Activated CD4-positive, alpha-beta T cell treated with anti-CD3 and anti-CD28 coated beads, Interleukin-2, amount 50 U/mL, for 1 hour (primary cell): Measurements from ENCODE around the gene ENDOD1.
A peak's percentile ranks its signal among the peaks of the same experiment; 100 is the strongest.
"Not testable (repeated sequence)": the region's sequence is repeated elsewhere in the genome, so short reads cannot be mapped to it uniquely, and the experiment has no call there.

Experiments
- DNase-seq: peaks from one replicate; pipeline ENCODE4 v3.0.0-alpha.2; 2020

ENDOD1 gene

GRCh38 chr11:95089620-95090542 lies at the start of gene ENDOD1:
Gene ENDOD1 (plus strand): TSS chr11:95089846. CDS start chr11:95089928, 82 bp downstream.
- DNase-seq = peak; percentile 84

GRCh38 chr11:95042239-95042638 lies 47.4 kb upstream of the ENDOD1 start:
- no peak for DNase-seq

GRCh38 chr11:95042906-95043305 lies 46.7 kb upstream of the ENDOD1 start:
- no peak for DNase-seq

- no peak for DNase-seq
Observed at GRCh38 chr11:95044010-95044409, 45.6 kb upstream of the ENDOD1 start.

DNA sequence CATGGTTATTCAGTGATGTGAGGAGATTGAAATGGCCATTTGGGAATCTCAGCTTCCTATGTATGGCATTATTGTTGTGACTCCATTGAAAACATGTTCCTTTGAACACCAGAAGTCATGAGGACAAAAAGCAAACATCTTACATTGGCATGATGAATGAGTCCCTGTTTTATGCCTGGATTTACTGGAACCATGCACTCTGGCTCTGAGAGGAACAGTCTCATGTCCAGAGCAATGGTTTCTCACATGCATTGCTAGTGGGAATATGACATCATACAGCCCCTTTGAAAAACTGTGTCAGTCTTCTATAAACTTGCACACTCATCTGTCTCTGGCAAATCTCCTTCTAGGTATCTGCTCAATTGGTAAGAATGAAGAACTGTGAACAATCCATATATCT lies 43.8 kb upstream of the ENDOD1 start:
- DNase-seq = no peak

DNA sequence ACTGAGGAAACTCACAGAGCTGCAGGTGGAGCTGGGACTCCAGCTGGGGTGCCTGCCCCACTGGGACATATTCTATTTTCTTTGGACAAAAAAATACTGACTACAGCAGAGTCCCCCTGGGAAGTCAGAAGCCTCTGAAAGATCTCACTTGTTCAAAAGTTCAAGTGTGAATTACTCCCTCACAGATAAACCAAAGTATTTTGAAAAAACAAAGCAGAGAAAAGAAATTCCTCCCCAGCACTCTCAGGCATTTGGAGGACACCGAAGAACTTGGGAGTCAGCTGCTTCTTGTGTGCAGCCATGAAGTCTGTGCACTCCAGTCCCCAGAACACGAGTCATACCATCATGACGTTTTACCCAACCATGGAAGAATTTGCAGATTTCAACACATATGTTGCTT lies 40.5 kb upstream of the ENDOD1 start, which contains the start of gene KDM4F:
KDM4F (plus strand) TSS at position 301 of the 400 bp plus-strand sequence.
- DNase-seq = not testable (repeated sequence)

GRCh38 chr11:95050595-95051202 lies 38.9 kb upstream of the ENDOD1 start:
- DNase-seq = no peak

DNA sequence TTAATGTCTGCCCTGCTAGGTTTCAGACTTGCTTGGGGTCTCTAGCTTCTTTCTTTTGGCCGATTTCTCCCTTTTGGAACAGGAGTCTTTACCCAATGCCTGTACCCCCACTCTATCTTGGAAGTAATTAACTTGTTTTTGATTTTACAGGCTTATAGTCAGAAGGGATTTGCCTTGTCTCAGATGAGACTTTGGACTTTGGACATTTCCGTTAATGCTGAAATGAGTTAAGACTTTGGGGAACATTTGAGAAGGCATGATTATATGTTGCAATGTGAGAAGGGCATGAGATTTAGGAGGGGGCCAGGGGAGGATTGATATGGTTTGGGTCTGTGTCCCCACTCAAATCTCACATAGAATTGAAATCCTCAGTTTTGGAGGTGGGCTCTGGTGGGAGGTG lies 35.3 kb upstream of the ENDOD1 start:
- no peak for DNase-seq

DNA sequence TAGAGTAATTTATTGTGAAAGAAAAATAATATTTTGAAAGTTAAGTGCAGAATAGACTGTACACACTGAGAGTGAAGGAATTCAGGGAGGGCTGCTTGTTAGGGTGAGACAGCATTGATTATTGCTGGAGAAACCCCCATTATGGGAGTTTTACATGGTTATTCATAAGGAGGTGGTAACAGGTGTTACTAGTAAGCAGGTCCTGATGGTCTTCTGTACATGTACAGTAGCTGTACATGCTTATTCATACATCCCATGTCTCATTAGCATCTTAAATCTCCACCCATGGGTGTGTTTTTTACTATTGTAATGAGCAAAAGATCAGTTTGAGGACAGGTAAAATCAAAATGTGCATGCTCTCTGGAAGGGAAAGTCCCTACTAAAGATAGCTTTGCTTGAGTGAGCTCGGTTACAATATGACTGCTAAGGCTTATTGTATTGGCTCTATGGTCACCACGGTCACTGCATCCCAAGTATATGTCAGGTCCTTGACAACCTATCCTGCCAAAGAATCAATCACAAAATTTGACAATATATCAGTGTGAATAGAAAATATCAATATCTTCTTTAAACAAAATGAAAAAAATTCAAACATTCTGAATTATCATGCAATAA lies 34.3 kb upstream of the ENDOD1 start:
- no peak for DNase-seq

DNA sequence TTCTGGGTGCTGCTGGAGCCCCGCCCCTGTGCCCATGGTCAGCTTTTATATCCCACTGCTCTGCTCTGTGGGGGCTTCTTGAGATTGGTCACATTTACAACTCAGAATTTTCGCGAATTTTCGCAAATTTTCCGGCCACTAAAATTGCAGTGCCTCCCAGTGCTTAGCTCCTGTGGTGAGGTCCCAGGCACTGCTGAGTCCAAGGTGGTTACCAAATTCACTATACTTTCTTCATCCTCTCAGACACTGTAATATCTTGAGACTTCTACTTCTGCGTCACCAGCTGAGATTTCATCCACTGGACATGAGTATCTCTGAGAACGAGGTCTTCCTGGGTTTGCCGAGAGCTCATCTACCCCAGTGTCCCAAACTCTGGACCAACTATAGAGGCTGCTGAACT lies 31.7 kb upstream of the ENDOD1 start:
- no peak for DNase-seq

DNA sequence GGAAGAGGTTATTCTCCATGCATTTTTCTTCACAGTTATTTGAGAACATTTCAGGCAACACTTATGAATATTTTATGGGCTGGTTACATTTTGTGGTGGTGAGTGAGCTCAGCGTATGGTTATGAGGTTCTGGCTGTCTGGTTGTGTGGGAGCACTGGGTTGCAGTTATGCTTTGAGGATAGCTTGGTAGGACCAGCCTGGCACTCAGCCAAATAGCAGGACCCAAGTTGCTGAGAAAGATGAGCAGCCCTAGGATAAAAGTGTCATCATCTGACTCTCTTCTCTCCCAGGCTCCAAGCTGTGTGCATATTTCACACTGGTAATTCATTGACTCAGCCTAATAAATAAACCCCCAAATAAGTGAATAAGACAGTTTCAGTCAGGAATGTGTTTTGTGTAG lies 31.0 kb upstream of the ENDOD1 start:
- no peak for DNase-seq

GRCh38 chr11:95059046-95059445 lies 30.6 kb upstream of the ENDOD1 start:
- no peak for DNase-seq

DNA sequence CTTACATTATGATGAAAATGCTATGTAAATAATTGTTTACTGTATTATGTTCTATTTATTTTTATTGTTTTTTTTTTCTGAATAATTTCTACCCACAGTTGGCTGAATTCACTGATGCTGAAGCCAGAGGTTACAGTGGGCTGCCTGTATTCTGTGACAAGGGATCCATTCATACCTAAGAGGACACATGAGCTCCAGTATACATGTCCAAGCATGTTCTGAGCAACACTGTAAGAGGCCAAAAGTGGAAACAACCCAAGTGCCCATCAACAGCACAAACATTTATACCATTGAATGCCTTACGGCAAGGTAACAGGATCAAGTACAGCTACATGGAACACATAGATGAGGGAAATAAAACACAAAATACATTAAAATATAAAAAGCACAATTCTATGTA lies 24.3 kb upstream of the ENDOD1 start:
- no peak for DNase-seq

- no peak for DNase-seq
Observed at GRCh38 chr11:95066716-95067038, 23.0 kb upstream of the ENDOD1 start, which contains the start of gene SRSF8. Gene SRSF8 (plus strand): TSS chr11:95066919. CDS start chr11:95067227, 308 bp downstream.

DNA sequence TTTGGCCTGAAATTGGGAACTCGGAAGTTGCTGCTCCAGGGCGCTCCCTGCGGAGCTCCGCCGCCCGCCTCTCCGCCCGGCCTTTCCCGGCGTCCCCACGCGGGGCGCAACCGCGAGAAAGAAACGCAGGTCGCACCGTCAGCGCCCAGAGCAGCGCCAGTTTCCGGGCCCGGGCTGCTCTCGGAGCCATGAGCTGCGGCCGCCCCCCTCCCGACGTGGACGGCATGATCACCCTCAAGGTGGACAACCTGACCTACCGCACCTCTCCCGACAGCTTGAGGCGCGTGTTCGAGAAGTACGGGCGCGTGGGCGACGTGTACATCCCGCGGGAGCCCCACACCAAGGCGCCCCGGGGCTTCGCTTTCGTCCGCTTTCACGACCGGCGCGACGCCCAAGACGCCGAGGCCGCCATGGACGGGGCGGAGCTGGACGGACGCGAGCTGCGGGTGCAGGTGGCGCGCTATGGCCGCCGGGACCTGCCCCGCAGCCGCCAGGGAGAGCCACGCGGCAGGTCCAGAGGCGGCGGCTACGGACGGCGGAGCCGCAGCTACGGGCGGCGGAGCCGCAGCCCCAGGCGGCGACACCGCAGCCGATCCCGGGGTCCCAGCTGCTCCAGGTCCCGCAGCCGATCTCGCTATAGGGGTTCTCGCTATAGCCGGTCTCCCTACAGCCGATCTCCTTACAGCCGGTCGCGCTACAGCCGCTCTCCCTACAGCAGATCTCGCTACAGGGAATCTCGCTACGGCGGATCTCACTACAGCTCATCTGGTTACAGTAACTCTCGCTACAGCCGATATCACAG lies 22.4 kb upstream of the ENDOD1 start:
- DNase-seq = peak; percentile 70

GRCh38 chr11:95067841-95068219 lies 21.8 kb upstream of the ENDOD1 start:
- DNase-seq = no peak

- DNase-seq = peak; percentile 54
Observed at GRCh38 chr11:95068549-95068948, 21.1 kb upstream of the ENDOD1 start.

DNA sequence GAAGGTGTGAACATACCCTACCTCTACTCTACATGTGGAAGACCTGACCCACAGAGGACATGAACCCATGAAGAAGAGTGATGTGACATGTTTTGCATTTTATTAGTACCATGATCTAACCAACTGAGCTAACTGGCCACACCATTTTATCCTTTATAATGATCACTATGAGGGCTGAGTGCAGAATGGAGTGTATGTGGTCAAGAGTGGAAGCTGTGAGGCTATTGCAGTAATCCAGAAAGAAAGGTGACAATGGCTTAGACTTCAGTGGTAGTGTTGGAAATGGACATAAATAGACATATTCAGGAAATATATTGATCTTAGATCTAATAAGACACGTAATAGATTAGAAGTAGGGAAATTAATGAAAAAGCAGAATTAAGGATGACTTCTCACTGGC lies 19.2 kb upstream of the ENDOD1 start:
- DNase-seq = no peak

DNA sequence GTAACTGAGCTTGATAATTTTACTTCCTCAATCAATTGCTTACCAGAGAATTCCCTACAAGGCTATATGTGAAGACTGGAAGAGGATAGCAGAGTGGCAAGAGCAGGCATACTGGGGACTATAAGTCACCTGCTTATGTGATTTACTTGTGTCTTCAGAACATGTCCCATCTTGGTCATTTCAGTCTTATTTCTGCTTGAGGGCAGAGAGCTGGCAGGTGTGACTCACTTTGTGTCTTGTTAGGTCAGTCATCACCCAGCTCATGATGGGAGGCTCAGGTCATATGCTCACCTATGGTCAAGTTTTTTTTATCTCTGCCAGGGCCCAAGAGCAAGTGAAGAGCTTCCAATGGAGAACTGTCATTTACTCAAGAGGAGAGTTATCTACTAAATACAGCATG lies 16.7 kb upstream of the ENDOD1 start:
- no peak for DNase-seq

DNA sequence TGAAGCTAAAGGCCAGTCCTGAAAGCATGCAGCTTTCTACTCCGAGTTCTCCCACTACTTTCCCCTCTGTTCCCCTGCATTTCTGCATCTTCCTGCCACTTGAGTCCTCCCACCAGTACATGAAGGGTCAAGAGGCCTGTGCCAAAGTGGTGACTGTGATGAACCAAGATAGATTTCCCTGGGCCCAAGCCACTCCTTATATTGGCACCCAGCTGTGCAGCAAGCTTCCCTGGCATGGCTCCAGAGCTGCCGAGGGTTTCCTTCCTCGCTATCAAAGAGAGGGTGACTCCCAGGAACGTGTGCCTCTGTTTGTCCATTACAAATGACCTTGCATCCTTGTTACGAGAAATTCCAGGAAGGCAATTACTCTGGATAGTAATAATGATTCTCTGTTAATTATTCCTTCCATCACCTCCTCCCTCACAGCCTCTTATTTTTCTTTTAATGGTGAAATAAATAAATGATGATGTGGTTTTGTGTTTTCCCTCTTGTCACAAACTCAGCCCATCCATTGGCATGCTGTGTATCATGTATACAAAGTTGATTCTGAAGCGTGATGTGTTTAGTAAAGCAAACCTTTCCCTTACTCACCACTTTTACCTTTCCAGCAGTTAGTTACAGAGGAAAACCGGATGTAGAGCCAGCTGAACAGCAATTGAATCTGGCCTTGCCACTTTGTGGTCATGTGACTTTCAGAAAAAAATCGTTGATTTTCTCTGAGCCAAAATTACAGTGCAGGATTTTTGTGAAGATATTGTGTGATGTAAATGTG lies 14.7 kb upstream of the ENDOD1 start:
- DNase-seq = no peak

DNA sequence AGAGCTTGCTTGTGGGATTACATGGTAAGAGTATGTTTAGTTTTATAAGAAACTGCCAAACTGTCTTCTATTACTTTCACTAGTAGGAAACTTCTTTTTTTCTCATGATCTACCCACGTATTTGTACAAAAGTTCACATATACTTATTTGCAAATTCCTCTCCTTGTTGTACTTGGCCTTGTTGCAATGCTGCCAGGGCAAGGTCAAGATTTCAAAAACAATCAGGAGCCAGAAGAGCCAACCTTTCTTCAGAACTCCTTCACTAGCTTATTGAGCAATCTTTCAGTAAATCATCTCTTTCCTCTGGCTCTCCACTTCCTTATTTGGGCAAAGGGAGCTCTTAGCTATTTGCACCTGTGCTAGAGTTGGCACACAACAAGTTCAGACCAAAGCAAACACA lies 13.2 kb upstream of the ENDOD1 start:
- DNase-seq = no peak

GRCh38 chr11:95076981-95077380 lies 12.7 kb upstream of the ENDOD1 start:
- no peak for DNase-seq
